Uterus (tissue), 4 donors: ENCODE results near the gene FASN. TPM values are rescaled to one million over a fixed set of nuclear protein-coding genes. Genes with fewer than 3 reads are reported as not detected.

Source experiments
- DNase-seq, 2 donors: peaks; one replicate each; pipeline ENCODE4 v3.0.0-alpha.2; 2019 to 2020
- H3K27ac ChIP-seq, 2 donors: fragments of 200-600 bp; sonication (generic); 1 replicate in 1 of 2; 2 replicates in 1 of 2; pipeline ENCODE4 v1.5.1; 2016 to 2018
- H3K27me3 ChIP-seq, 2 donors: fragments of 200-600 bp; sonication (generic); one replicate each; pipeline ENCODE4 v1.5.1; 2018 to 2019; ENCODE audit warnings: control low read depth in 1 of 2
- H3K36me3 ChIP-seq, 2 donors: fragments of 200-600 bp; sonication (generic); one replicate each; pipeline ENCODE4 v1.5.1; 2019; ENCODE audit warnings: control low read depth in 1 of 2
- H3K4me1 ChIP-seq, 2 donors: fragments of 200-600 bp; sonication (generic); one replicate each; pipeline ENCODE4 v1.5.1; 2018 to 2019; ENCODE audit warnings: control low read depth in 1 of 2
- H3K4me3 ChIP-seq, 2 donors: fragments of 200-600 bp; sonication (generic); 1 replicate in 1 of 2; 2 replicates in 1 of 2; pipeline ENCODE4 v1.5.1; 2018 to 2019; ENCODE audit warnings: mild to moderate bottlenecking in 1 of 2
- H3K9me3 ChIP-seq, 2 donors: fragments of 200-600 bp; sonication (generic); one replicate each; pipeline ENCODE4 v1.5.1; 2019; ENCODE audit warnings: control low read depth in 1 of 2
- POLR2A ChIP-seq, 2 donors: fragments of 450-650 bp; IDR thresholded peaks; one replicate each; pipeline ENCODE4 v1.6.1; 2016; ENCODE audit warnings: antibody characterized with exemption in 2 of 2, mild to moderate bottlenecking in 1 of 2, moderate library complexity in 1 of 2
- intact Hi-C: fragments of 100-400 bp; cut with DNase I; formaldehyde crosslinking; loops from one replicate; pipeline ENCODE4 v1.15.1; 2023; ENCODE audit warnings: low total_unique reads
- total RNA-seq, 4 donors: library from RNA; depleted of rRNA in 3 of 4; stranded (reverse); fragments of >200 nt in 3 of 4; gene quantifications; one replicate each; pipeline versions ENCODE4 v1.1.0 to v1.2.4, GENCODE V29; 2014 to 2023
- TF ChIP-seq, protein P1 (sequence below), 4 experiments: fragments of 200-600 bp in 2 of 4; fragments of 450-650 bp in 2 of 4; sonication (generic) in 2 of 4; IDR thresholded peaks; one replicate each; pipeline ENCODE4 v1.5.1; 2016 to 2019; ENCODE audit warnings: antibody characterized with exemption in 4 of 4, mild to moderate bottlenecking in 2 of 4, moderate library complexity in 1 of 4
- donor health status: DM: yes; HTN: yes; CAD: no.

The FASN gene
- total RNA-seq, 4 donors from 2014 or later, result 5.3 to 59.4 (median 23.4) TPM

DNA sequence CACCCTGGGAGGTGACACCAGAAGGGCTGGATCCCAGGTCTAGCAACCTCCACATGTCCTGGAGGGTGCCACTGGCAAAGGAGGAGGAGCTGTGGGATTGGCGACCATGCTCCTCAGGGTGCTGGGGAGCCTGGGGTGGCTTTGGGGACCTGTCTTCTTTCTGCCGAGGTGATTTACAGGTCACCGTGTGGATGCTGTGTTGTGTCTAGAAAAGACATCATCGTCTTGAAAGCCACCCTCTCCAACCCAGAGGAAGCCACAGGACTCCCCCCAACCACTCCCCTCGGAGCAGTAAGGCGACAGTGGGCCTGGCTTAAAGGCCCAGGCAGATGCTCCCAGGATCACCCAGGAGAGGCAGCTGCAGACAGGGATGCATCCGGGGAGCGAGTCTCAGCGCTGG is 29.7 kb upstream of the FASN start:
- DNase-seq, result no peak
- Histone ChIP-seq H3K9me3 (no peaks in the 10 kb centered on the region), H3K4me3 (no peak overlapping the region), H3K27ac (no peak overlapping the region), H3K27me3 (no peaks in the 10 kb centered on the region), H3K4me1 (no peaks in the 10 kb centered on the region), H3K36me3 (no peaks in the 10 kb centered on the region)
- TF ChIP-seq, protein P1, sequence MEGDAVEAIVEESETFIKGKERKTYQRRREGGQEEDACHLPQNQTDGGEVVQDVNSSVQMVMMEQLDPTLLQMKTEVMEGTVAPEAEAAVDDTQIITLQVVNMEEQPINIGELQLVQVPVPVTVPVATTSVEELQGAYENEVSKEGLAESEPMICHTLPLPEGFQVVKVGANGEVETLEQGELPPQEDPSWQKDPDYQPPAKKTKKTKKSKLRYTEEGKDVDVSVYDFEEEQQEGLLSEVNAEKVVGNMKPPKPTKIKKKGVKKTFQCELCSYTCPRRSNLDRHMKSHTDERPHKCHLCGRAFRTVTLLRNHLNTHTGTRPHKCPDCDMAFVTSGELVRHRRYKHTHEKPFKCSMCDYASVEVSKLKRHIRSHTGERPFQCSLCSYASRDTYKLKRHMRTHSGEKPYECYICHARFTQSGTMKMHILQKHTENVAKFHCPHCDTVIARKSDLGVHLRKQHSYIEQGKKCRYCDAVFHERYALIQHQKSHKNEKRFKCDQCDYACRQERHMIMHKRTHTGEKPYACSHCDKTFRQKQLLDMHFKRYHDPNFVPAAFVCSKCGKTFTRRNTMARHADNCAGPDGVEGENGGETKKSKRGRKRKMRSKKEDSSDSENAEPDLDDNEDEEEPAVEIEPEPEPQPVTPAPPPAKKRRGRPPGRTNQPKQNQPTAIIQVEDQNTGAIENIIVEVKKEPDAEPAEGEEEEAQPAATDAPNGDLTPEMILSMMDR (IDR thresholded peaks at IDR 0.05), result no peak
- TF ChIP-seq POLR2A (IDR thresholded peaks at IDR 0.05), result no peak
- intact Hi-C loops, result no loop called here

DNA sequence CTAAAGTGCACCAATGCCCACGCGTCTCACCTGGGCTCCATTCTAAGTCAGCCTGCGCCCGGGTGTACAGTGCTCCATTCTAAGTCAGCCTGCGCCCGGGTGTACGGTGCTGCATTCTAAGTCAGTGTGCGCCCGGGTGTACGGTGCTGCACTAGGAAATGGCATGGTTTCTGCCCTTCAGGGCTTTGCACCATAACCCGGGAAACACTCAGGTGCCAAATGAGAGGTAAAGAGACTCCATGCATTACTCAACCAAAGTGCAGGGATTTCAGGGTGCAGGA is 29.2 kb upstream of the FASN start:
- H3K27me3 ChIP-seq, result no peaks in the 10 kb centered on the region
- intact Hi-C loops, result no loop called here
- no peaks in the 10 kb centered on the region for H3K4me1 ChIP-seq
- H3K4me3 ChIP-seq, result no peak overlapping the region
- H3K9me3 ChIP-seq, result no peaks in the 10 kb centered on the region
- no peak overlapping the region for H3K27ac ChIP-seq
- no peaks in the 10 kb centered on the region for H3K36me3 ChIP-seq
- no peak for TF ChIP-seq POLR2A (IDR thresholded peaks at IDR 0.05)
- TF ChIP-seq, protein P1 (IDR thresholded peaks at IDR 0.05), result no peak
- DNase-seq, result no peak

GRCh38 chr17:82126556-82127314 is 28.7 kb upstream of the FASN start:
- intact Hi-C loops, result no loop called here
- Histone ChIP-seq H3K4me3 (no peak overlapping the region), H3K9me3 (no peaks in the 10 kb centered on the region), H3K27ac (no peak overlapping the region), H3K36me3 (no peaks in the 10 kb centered on the region), H3K4me1 (no peaks in the 10 kb centered on the region), H3K27me3 (no peaks in the 10 kb centered on the region)
- no peak for DNase-seq
- TF ChIP-seq POLR2A (IDR thresholded peaks at IDR 0.05), result no peak
- TF ChIP-seq, protein P1 (IDR thresholded peaks at IDR 0.05), result no peak

DNA sequence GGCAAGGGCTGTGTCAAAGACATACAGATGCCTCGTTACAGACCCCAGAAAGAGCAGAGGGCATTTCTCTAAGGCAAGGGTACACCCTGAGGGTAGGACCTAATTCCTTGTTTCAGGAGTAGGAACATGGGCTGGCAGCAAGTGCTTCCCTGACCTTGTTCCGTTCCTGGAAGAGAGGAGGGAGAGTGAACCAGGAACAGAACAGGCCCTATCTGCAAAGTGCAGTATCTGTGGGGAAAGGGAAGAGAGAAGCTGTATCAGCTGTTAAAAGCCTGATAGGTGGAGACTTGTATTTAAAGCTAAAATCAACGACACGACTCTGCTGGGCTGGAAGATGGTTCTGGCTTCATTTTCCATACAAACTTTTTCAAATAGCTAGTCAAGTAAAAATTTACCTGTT is 26.1 kb upstream of the FASN start:
- H3K27ac ChIP-seq, result no peak overlapping the region
- no peaks in the 10 kb centered on the region for H3K4me1 ChIP-seq
- intact Hi-C loops, result no loop called here

More for the DNA sequence above, 26.1 kb upstream of the FASN start:
- H3K36me3 ChIP-seq, result no peaks in the 10 kb centered on the region
- no peaks in the 10 kb centered on the region for H3K27me3 ChIP-seq
- H3K4me3 ChIP-seq, result no peak overlapping the region
- DNase-seq, result no peak
- TF ChIP-seq, protein P1 (IDR thresholded peaks at IDR 0.05), result no peak
- no peak for TF ChIP-seq POLR2A (IDR thresholded peaks at IDR 0.05)
- H3K9me3 ChIP-seq, result no peaks in the 10 kb centered on the region
